RKO (cell line): ENCODE results near the gene ECD.

Source experiments
- DNase-seq: peaks from one replicate; pipeline ENCODE4 v3.0.0-alpha.2; 2016; ENCODE audit warnings: low spot score

ECD gene

GRCh38 chr10:73096449-73097304, 71.1 kb downstream of the ECD start, which contains the start of gene P4HA1:
Gene P4HA1, minus strand, starts transcription at chr10:73096866. Its CDS starts 21,983 bp downstream, at chr10:73074883.
- peak; percentile 95 for DNase-seq

GRCh38 chr10:73096041-73096448, 71.8 kb downstream of the ECD start:
- peak; percentile 74 for DNase-seq

DNA sequence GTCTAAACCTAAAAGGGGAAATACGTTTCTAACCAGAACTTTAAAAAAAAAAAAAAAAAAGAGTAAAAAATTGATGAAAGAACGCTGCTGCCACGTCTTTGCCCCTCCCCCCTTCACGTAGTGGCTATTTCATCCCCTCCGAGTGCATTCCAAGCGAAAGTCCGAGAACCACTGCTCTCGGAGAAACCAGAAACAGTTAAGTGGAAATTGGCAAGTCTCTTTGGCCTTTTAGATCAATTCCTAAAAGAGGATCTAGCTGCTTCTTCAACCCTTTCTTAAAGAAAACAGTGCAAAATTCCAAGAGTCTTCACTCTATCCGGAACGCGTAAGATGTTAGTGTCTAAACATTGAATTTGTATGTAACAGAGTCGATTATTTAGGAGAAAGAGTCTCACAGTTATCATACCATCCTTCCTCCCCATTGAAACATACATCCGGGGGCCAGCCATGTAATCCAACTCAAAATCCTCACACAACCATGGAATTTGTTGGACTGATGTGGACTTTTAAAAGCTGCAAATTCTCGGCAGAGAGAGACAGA, 72.3 kb downstream of the ECD start:
- peak; percentile 77 for DNase-seq

- peak; percentile 45 for DNase-seq
Measured at GRCh38 chr10:73094986-73095480, 72.8 kb downstream of the ECD start.

GRCh38 chr10:73093922-73094850, 73.6 kb downstream of the ECD start:
- peak; percentile 55 for DNase-seq

- DNase-seq, result no peak
Measured at GRCh38 chr10:73092830-73093229, 75.0 kb downstream of the ECD start.

DNA sequence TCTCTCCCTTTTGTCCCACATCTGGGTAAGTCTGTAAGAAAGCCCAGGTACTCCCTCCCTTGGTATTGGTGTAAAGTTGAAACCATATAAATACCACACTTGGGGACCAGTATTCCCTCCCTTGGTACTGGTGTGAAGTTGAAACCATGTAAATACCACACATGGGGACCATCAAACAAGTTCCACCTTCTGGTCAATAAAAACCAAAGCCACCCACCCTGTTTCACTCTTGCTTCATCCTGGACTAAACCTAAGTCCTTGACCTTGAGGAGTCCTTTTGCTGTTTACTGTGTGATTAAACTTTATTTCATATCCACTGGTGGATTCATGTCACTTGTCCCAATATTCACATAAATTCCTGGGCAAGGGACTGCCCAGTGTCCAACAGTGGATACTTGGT, 79.5 kb downstream of the ECD start:
- DNase-seq, result no peak

DNA sequence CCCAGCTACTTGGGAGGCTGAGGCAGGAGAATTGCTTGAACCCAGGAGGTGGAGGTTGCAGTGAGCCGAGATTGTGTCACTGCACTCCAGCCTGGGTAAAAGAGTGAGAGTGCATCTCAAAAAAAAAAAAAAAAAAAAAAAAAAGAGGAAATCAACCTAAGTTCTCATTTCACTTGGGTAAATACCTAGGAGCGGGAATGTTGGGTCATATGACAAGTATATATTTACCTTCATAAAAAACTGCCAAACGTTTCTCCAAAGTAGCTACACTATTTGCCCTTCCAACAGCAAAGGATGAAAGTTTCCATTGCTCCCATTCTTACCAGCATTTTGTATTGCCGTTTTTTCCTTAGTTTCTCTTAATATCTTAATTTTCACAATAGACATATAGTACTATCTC, 81.0 kb downstream of the ECD start:
- DNase-seq, result no peak

- DNase-seq, result no peak
Measured at GRCh38 chr10:73084209-73084608, 83.6 kb downstream of the ECD start.
